NT2/D1 (cell line): ENCODE results near the gene GAB1.

ENCODE experiments used
- DNase-seq: peaks from one replicate; pipeline ENCODE4 v3.0.0-alpha.2; 2011; ENCODE audit warnings: low read depth, low spot score
- H3K27me3 ChIP-seq: 2 replicates; pipeline ENCODE4 v1.6.0; 2011; ENCODE audit warnings: mild to moderate bottlenecking; ENCODE audit not compliant: insufficient read length, insufficient read depth
- H3K36me3 ChIP-seq: 2 replicates; pipeline ENCODE4 v1.6.1; 2011; ENCODE audit warnings: mild to moderate bottlenecking, low read length, mixed read lengths; ENCODE audit not compliant: insufficient read depth, insufficient read length
- H3K4me1 ChIP-seq: 2 replicates; pipeline ENCODE4 v1.5.1; 2011; ENCODE audit not compliant: insufficient read depth, insufficient read length
- H3K4me3 ChIP-seq: 2 replicates; pipeline ENCODE4 v1.5.1; 2011; ENCODE audit warnings: low read depth; ENCODE audit not compliant: insufficient read length
- H3K9ac ChIP-seq: 2 replicates; pipeline ENCODE4 v1.6.0; 2011; ENCODE audit warnings: low read depth; ENCODE audit not compliant: insufficient read length
- H3K9me3 ChIP-seq: 2 replicates; pipeline ENCODE4 v1.5.1; 2011; ENCODE audit warnings: mild to moderate bottlenecking, low read length; ENCODE audit not compliant: insufficient read depth
- SUZ12 ChIP-seq: IDR thresholded peaks from 2 replicates; pipeline ENCODE4 v1.6.1; 2011; ENCODE audit not compliant: insufficient read length, insufficient read depth; ENCODE audit errors: extremely low read depth
- YY1 ChIP-seq: IDR thresholded peaks from 2 replicates; pipeline ENCODE4 v1.6.1; 2011; ENCODE audit not compliant: insufficient read length, insufficient read depth
- ZNF274 ChIP-seq: IDR thresholded peaks from 2 replicates; pipeline ENCODE4 v1.6.1; 2011; ENCODE audit warnings: mild to moderate bottlenecking, low read depth, low read length

Gene GAB1

GRCh38 chr4:143441678-143442077 lies 105.0 kb downstream of the GAB1 start:
- H3K9ac ChIP-seq: no peak overlapping the region
- DNase-seq: no peak
- H3K27me3 ChIP-seq: no peaks in the 10 kb centered on the region
- no peak for TF ChIP-seq YY1
- no peak for TF ChIP-seq ZNF274
- TF ChIP-seq SUZ12: no peak
- no peak overlapping the region for H3K4me3 ChIP-seq
- H3K4me1 ChIP-seq: no peaks in the 10 kb centered on the region
- no peaks in the 10 kb centered on the region for H3K9me3 ChIP-seq
- peaks cover 10% of the 10 kb centered on the region for H3K36me3 ChIP-seq

- TF ChIP-seq YY1 (no peak), SUZ12 (no peak), ZNF274 (no peak)
- Histone ChIP-seq H3K4me3 (no peak overlapping the region), H3K4me1 (no peaks in the 10 kb centered on the region), H3K9ac (no peak overlapping the region), H3K9me3 (no peaks in the 10 kb centered on the region), H3K36me3 (peaks cover 5% of the 10 kb centered on the region), H3K27me3 (no peaks in the 10 kb centered on the region)
- DNase-seq: no peak
Observed at GRCh38 chr4:143443728-143444127, 107.1 kb downstream of the GAB1 start.

- no peak overlapping the region for H3K9ac ChIP-seq
- no peak for TF ChIP-seq SUZ12
- TF ChIP-seq ZNF274: no peak
- TF ChIP-seq YY1: no peak
- DNase-seq: no peak
- no peak overlapping the region for H3K4me3 ChIP-seq
- no peaks in the 10 kb centered on the region for H3K27me3 ChIP-seq
- no peaks in the 10 kb centered on the region for H3K36me3 ChIP-seq
- H3K9me3 ChIP-seq: no peaks in the 10 kb centered on the region
- H3K4me1 ChIP-seq: no peaks in the 10 kb centered on the region
Observed at GRCh38 chr4:143451186-143451585, 114.5 kb downstream of the GAB1 start.

- DNase-seq: no peak
- no peaks in the 10 kb centered on the region for H3K4me1 ChIP-seq
- no peak overlapping the region for H3K9ac ChIP-seq
- no peaks in the 10 kb centered on the region for H3K9me3 ChIP-seq
- H3K4me3 ChIP-seq: no peak overlapping the region
- no peaks in the 10 kb centered on the region for H3K27me3 ChIP-seq
- TF ChIP-seq ZNF274: no peak
- TF ChIP-seq SUZ12: no peak
- no peak for TF ChIP-seq YY1
- H3K36me3 ChIP-seq: no peaks in the 10 kb centered on the region
Observed at GRCh38 chr4:143455211-143455610, 118.5 kb downstream of the GAB1 start.

- Histone ChIP-seq H3K36me3 (peaks cover 4% of the 10 kb centered on the region), H3K27me3 (no peaks in the 10 kb centered on the region), H3K4me3 (no peak overlapping the region), H3K4me1 (no peaks in the 10 kb centered on the region), H3K9ac (no peak overlapping the region), H3K9me3 (no peaks in the 10 kb centered on the region)
- TF ChIP-seq ZNF274 (no peak), SUZ12 (no peak), YY1 (no peak)
- no peak for DNase-seq
Observed at GRCh38 chr4:143458966-143459365, 122.3 kb downstream of the GAB1 start.

- H3K9me3 ChIP-seq: no peaks in the 10 kb centered on the region
- TF ChIP-seq YY1 (no peak), ZNF274 (no peak), SUZ12 (no peak)
- DNase-seq: no peak
- H3K9ac ChIP-seq: no peak overlapping the region
- peaks cover 2% of the 10 kb centered on the region for H3K36me3 ChIP-seq
- no peak overlapping the region for H3K4me3 ChIP-seq
- no peaks in the 10 kb centered on the region for H3K27me3 ChIP-seq
- H3K4me1 ChIP-seq: no peaks in the 10 kb centered on the region
Observed at GRCh38 chr4:143473334-143474126, 136.9 kb downstream of the GAB1 start.

- Histone ChIP-seq H3K9me3 (no peaks in the 10 kb centered on the region), H3K4me3 (no peak overlapping the region), H3K9ac (no peak overlapping the region), H3K27me3 (no peaks in the 10 kb centered on the region), H3K4me1 (no peaks in the 10 kb centered on the region), H3K36me3 (no peaks in the 10 kb centered on the region)
- no peak for DNase-seq
- no peak for TF ChIP-seq YY1
- TF ChIP-seq ZNF274: no peak
- TF ChIP-seq SUZ12: no peak
Observed at GRCh38 chr4:143477487-143477886, 140.8 kb downstream of the GAB1 start.
